Thymus (tissue), 11 donors: Measurements from ENCODE around the gene TTC24. TPM values are rescaled to one million over a fixed set of nuclear protein-coding genes. Genes with fewer than 3 reads are reported as not detected.

Experiments
- DNase-seq, 9 donors: peaks; one replicate each; pipeline ENCODE4 v3.0.0-alpha.2; 2013; ENCODE audit warnings: low spot score in 9 of 9, low read depth in 6 of 9, missing footprints in 1 of 9
- H3K27ac ChIP-seq, 2 donors: one replicate each; pipeline ENCODE4 v1.5.1; 2013; ENCODE audit warnings: control low read depth in 1 of 2, low read depth in 1 of 2, low read length in 1 of 2, mild to moderate bottlenecking in 1 of 2, moderate library complexity in 1 of 2
- H3K27me3 ChIP-seq, 2 donors: one replicate each; pipeline ENCODE4 v1.5.1; 2013; ENCODE audit warnings: low read length in 1 of 2; ENCODE audit not compliant: control insufficient read depth in 2 of 2, insufficient read depth in 1 of 2
- H3K36me3 ChIP-seq, 2 donors: one replicate each; pipeline ENCODE4 v1.5.1; 2013; ENCODE audit warnings: low read length in 1 of 2, mild to moderate bottlenecking in 1 of 2, moderate library complexity in 1 of 2; ENCODE audit not compliant: control insufficient read depth in 2 of 2, insufficient read depth in 2 of 2
- H3K4me1 ChIP-seq, 2 donors: one replicate each; pipeline ENCODE4 v1.5.1; 2013; ENCODE audit warnings: low read length in 2 of 2; ENCODE audit not compliant: control insufficient read depth in 2 of 2, insufficient read depth in 2 of 2
- H3K4me3 ChIP-seq, 2 donors: one replicate each; pipeline ENCODE4 v1.5.1; 2013; ENCODE audit warnings: low read length in 2 of 2, control low read depth in 1 of 2, mild to moderate bottlenecking in 1 of 2
- H3K9me3 ChIP-seq, 2 donors: one replicate each; pipeline ENCODE4 v1.5.1; 2013; ENCODE audit warnings: low read length in 1 of 2, mild to moderate bottlenecking in 1 of 2; ENCODE audit not compliant: control insufficient read depth in 2 of 2, insufficient read depth in 1 of 2
- WGBS: extraction: QIAGEN DNeasy Blood & Tissue Kit; methylation state at CpG from one replicate; pipeline ENCODE4 v1.1.7; 2013; 5-methylcytosine and 5-hydroxymethylcytosine counted together
- polyA plus RNA-seq: library from polyadenylated mRNA; stranded (reverse); fragments of 200-250 nt; gene quantifications from one replicate; pipeline ENCODE4 v1.2.3, GENCODE V29; 2013
- total RNA-seq: library from RNA; stranded (reverse); fragments of 120-200 nt; gene quantifications from one replicate; pipeline ENCODE4 v1.2.4, GENCODE V29; 2013
- donor health status: healthy.

Gene TTC24
- total and polyA plus RNA-seq, 2 donors = 12.9 to 13.4 TPM

- Histone ChIP-seq H3K27me3 (peaks cover 29 to 90% of the 10 kb centered on the region in 2 donors), H3K4me3 (no peak overlapping the region), H3K9me3 (no peaks in the 10 kb centered on the region), H3K27ac (no peak overlapping the region), H3K36me3 (no peaks in the 10 kb centered on the region), H3K4me1 (peaks cover 0 to 7% of the 10 kb centered on the region in 2 donors)
- WGBS = 23% methylated on average over 6 of the region's 6 CpGs
- no peak for DNase-seq
Measured at GRCh38 chr1:156619582-156619955, 40.0 kb downstream of the TTC24 start.

DNA sequence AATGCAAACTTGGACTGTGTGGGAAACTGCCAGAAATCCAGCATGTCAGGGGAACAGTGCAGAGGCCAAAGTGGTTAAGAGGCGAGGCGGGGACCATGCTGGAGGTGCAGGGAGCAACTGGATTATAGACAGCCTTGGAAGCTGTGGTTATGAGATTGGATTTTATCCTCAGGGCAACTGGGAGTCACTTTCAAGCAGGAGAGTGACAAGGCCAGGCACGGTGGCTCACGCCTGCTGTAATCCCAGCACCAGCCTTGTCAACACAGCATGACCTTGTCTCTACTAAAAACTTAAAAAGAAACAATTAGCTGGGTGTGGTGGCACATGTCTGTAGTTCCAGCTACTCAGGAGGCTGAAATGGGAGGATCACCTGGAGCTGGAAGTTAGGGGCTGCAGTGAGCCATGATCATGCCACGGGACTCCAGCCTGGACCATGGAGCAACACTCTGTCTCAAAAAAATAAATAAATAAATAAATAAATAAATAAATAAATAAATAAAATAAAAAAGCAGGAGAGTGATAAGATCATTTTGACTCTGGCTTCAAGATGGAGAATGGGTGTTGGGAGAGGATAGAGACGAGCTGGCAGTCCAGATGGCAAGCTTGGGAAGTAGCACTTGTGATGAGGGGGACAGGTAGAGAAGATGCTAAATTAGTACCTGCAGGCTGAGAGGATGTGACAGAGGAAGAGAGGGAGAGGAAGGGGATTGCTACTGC is 43.2 kb downstream of the TTC24 start:
- Histone ChIP-seq H3K36me3 (no peaks in the 10 kb centered on the region), H3K4me1 (peaks cover 2 to 7% of the 10 kb centered on the region in 2 donors), H3K27me3 (peaks cover 54 to 94% of the 10 kb centered on the region in 2 donors), H3K9me3 (no peaks in the 10 kb centered on the region), H3K4me3 (no peak overlapping the region), H3K27ac (no peak overlapping the region)
- WGBS = 86% methylated on average over 6 of the region's 6 CpGs
- DNase-seq = no peak

DNA sequence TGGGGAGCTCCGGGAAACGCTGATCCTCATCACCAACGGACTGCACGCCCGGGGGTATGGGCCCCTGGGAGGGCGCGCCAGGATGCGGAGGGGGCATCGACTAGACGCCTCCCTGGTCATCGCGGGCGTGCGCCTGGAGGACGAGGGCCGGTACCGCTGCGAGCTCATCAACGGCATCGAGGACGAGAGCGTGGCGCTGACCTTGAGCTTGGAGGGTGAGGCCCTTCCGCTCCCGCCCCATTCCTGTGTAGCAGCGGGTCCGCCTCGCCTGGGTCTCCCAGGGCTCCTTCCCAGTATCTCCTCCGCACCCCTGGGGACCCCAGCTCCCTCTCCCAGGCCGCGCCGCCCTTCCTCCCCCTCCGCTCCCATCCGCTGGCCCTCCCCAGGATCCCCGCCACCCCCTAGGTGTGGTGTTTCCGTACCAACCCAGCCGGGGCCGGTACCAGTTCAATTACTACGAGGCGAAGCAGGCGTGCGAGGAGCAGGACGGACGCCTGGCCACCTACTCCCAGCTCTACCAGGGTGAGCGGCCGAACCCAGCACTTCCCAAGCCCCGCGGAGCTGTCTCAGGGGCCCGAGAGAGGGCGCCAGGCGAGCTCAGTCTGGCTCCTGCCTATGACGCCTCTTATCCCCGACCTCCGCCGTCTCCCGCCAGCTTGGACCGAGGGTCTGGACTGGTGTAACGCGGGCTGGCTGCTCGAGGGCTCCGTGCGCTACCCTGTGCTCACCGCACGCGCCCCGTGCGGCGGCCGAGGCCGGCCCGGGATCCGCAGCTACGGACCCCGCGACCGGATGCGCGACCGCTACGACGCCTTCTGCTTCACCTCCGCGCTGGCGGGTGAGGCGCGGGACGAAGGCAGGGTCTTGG is 44.7 kb downstream of the TTC24 start:
- Histone ChIP-seq H3K4me1 (peaks cover 2 to 7% of the 10 kb centered on the region in 2 donors), H3K9me3 (no peaks in the 10 kb centered on the region), H3K27me3 (peaks cover 54 to 96% of the 10 kb centered on the region in 2 donors), H3K27ac (no peak overlapping the region), H3K4me3 (peak overlapping the region in 1 of 2 donors; percentile 25), H3K36me3 (no peaks in the 10 kb centered on the region)
- DNase-seq = peak in 1 of 9 donors; percentile 30
- 3% methylated on average over 87 of the region's 87 CpGs for WGBS

GRCh38 chr1:156624814-156625435 is 45.4 kb downstream of the TTC24 start:
- H3K27ac ChIP-seq = no peak overlapping the region
- WGBS = 5% methylated on average over 55 of the region's 55 CpGs

GRCh38 chr1:156625436-156626078 is 46.0 kb downstream of the TTC24 start:
- peaks cover 2 to 7% of the 10 kb centered on the region in 2 donors for H3K4me1 ChIP-seq
- H3K27ac ChIP-seq = no peak overlapping the region
- no peaks in the 10 kb centered on the region for H3K9me3 ChIP-seq
- no peaks in the 10 kb centered on the region for H3K36me3 ChIP-seq
- H3K27me3 ChIP-seq = peaks cover 45 to 95% of the 10 kb centered on the region in 2 donors
- 3% methylated on average over 45 of the region's 45 CpGs for WGBS
- H3K4me3 ChIP-seq = no peak overlapping the region
- peak in 5 of 9 donors; percentile 48 to 73 (median 57) for DNase-seq

More at GRCh38 chr1:156624814-156625435, 45.4 kb downstream of the TTC24 start:
- Histone ChIP-seq H3K36me3 (no peaks in the 10 kb centered on the region), H3K9me3 (no peaks in the 10 kb centered on the region), H3K27me3 (peaks cover 50 to 95% of the 10 kb centered on the region in 2 donors), H3K4me3 (peak overlapping the region in 1 of 2 donors; percentile 14), H3K4me1 (peaks cover 2 to 7% of the 10 kb centered on the region in 2 donors)
- no peak for DNase-seq

DNA sequence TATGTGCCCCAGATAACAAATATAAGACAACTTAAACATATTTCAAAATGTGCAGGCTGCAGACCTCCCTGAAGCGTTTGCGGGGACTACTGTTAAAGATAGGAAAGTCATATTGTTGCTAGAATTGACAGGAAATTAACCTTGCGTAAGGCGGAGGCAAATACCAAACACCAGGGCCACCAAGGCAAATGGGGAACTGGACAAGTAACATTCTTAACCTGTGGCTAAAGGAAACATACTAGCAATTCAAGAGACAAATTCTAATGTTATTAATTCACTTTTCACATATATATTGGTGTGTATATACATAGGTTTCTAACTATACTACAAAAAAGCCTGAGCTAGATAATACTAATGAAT is 46.5 kb downstream of the TTC24 start:
- peaks cover 2 to 7% of the 10 kb centered on the region in 2 donors for H3K4me1 ChIP-seq
- DNase-seq = no peak
- no peak overlapping the region for H3K27ac ChIP-seq
- no peaks in the 10 kb centered on the region for H3K36me3 ChIP-seq
- peaks cover 45 to 95% of the 10 kb centered on the region in 2 donors for H3K27me3 ChIP-seq
- no peak overlapping the region for H3K4me3 ChIP-seq
- no peaks in the 10 kb centered on the region for H3K9me3 ChIP-seq
- WGBS = 50% methylated on average over 4 of the region's 4 CpGs

- Histone ChIP-seq H3K4me1 (peaks cover 2 to 7% of the 10 kb centered on the region in 2 donors), H3K4me3 (no peak overlapping the region), H3K27me3 (peaks cover 38 to 95% of the 10 kb centered on the region in 2 donors), H3K27ac (no peak overlapping the region), H3K9me3 (no peaks in the 10 kb centered on the region), H3K36me3 (no peaks in the 10 kb centered on the region)
- 97% methylated on average over 2 of the region's 2 CpGs for WGBS
- DNase-seq = peak in 3 of 9 donors; percentile 22 to 48 (median 27)
Measured at GRCh38 chr1:156627313-156627880, 47.9 kb downstream of the TTC24 start.

DNA sequence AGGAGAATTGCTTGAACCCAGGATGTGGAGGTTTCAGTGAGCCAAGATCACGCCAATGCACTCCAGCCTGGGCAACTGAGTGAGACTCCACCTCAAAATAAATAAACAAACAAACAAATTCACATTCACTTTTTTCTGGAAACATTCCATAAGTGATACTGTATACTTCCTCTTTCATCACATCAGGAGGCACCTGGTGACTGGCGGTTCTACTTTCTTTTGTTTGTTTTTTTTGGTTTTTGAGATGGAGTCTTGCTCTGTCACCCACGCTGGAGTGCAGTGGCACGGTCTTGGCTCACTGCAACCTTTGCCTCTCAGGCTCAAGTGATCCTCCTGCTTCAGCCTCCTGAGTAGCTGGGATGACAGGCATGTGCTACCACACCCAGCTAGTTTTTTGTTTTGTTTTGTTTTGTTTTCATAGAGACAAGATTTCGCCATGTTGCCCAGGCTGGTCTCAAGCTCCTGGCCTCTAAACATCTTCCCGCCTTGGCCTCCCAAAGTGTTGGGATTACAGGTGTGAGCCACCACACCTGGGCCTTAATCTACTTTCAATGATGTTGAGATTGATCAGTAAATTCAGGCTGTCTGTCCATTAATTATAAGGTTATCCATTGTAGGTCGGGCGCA is 50.4 kb downstream of the TTC24 start:
- peaks cover 27 to 94% of the 10 kb centered on the region in 2 donors for H3K27me3 ChIP-seq
- no peaks in the 10 kb centered on the region for H3K36me3 ChIP-seq
- WGBS = 68% methylated on average over 8 of the region's 8 CpGs
- H3K4me3 ChIP-seq = no peak overlapping the region
- H3K27ac ChIP-seq = no peak overlapping the region
- no peak for DNase-seq
- H3K4me1 ChIP-seq = peaks cover 0 to 2% of the 10 kb centered on the region in 2 donors
- H3K9me3 ChIP-seq = no peaks in the 10 kb centered on the region
